GM10248 (cell line): ENCODE results near the gene GPATCH4.

Experiments used
- CTCF ChIA-PET: fragments of 300-600 bp; sonication (Branson Sonifier 250); formaldehyde crosslinking; extraction: SDS; loops from one replicate; lab custom pipeline; 2021; ENCODE audit warnings: antibody characterized with exemption; lab: Yijun Ruan, JAX
- POLR2A ChIA-PET: fragments of 350-650 bp; sonication (Branson Sonifier 250); formaldehyde crosslinking; extraction: SDS; loops from one replicate; lab custom pipeline; 2020; ENCODE audit warnings: antibody characterized with exemption; lab: Yijun Ruan, JAX
- DNase-seq: peaks from one replicate; pipeline ENCODE4 v3.0.0; 2012; ENCODE audit errors: extremely low spot score
- TF ChIP-seq, protein P1 (sequence below): IDR thresholded peaks from 2 replicates; pipeline ENCODE4 v1.5.1; 2012; ENCODE audit warnings: mild to moderate bottlenecking, low read depth; ENCODE audit errors: extremely low read depth, missing control alignments, control extremely low read depth

Gene GPATCH4

DNA sequence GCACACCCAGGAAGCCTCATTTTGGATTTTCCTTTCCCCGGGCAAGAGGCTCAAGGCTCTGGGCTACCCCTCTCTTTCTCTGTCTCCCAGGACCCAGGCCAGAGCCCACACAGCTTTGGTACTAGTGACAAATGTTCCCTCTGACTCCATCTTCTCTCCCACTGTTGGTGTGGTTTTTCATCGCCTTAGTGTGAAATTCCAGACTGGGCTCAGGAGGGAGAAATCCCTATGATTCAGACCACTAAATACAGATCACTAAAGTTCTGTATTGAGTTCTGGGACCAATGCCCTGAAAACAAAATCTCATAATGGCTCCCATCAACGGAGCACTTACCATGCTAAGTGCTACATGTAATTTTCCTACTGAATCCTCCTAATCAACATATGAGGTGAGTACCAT is 55.0 kb downstream of the GPATCH4 start:
- ChIA-PET POLR2A (no interaction called here), CTCF (interaction anchor here (1.3 kb wide), 1 partner anchor 24 kb away, joined by 3 read pairs; no protein-coding TSS in a partner anchor)
- TF ChIP-seq, protein P1, sequence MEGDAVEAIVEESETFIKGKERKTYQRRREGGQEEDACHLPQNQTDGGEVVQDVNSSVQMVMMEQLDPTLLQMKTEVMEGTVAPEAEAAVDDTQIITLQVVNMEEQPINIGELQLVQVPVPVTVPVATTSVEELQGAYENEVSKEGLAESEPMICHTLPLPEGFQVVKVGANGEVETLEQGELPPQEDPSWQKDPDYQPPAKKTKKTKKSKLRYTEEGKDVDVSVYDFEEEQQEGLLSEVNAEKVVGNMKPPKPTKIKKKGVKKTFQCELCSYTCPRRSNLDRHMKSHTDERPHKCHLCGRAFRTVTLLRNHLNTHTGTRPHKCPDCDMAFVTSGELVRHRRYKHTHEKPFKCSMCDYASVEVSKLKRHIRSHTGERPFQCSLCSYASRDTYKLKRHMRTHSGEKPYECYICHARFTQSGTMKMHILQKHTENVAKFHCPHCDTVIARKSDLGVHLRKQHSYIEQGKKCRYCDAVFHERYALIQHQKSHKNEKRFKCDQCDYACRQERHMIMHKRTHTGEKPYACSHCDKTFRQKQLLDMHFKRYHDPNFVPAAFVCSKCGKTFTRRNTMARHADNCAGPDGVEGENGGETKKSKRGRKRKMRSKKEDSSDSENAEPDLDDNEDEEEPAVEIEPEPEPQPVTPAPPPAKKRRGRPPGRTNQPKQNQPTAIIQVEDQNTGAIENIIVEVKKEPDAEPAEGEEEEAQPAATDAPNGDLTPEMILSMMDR, result no peak
- no peak for DNase-seq

DNA sequence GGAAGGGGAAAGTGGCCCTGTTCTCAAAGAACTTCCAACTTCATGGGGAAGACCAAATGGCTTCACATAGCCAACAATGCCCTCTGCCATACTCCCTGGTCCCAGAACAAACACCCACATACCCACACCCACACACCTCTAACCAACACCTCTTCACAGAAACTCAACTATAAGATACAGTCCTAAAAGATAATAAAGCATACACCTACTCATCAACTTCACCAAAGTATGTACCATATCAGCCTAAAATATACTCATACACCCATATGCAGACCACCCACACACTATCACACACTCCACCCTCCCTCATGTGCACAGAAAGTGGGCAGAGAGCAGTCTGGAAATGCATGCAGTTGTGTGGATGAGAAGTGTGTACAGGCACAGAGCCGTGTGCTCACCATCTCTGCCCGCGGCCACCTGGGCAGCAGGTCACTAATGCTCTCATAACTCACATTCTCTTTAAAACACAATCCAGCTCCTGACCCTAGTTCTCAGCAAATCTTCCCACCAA is 56.6 kb downstream of the GPATCH4 start:
- no peak for DNase-seq
- CTCF ChIA-PET, result interaction anchor here (0.8 to 1.1 kb wide), 4 partner anchors 10 to 159 kb away, joined by 3 to 4 read pairs (median 3); no protein-coding TSS in a partner anchor
- TF ChIP-seq, protein P1, result no peak
- POLR2A ChIA-PET, result no interaction called here
